ENCODE data around the gene BACH2. TPM values are rescaled to one million over a fixed set of nuclear protein-coding genes. Genes with fewer than 3 reads are reported as not detected.

Gene BACH2
- total and polyA plus RNA-seq, 2 of the 8 experiments (the other 6 are each of a cell fraction or from before 2014, with no cell fraction given): 1.9 to 5.9 TPM

DNA sequence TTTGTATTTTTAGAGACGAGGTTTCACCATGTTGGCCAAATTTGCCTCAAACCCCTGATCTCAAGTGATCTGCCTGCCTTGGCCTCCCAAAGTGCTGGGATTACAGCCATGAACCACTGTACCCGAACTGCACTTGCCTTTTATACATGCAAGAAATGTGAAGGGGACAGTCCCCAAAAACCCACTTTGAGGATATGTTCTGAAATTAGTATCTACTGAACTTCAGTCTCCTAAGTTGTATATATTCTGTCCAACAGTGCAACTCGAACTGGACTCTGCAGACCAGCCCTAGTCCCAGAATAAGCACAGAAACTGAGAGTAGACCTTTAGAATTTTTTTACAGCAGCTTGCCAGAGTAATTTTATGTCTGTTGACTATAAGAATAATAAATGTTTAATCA lies 28.5 kb downstream of the BACH2 start:
- Histone ChIP-seq H2AK5ac (ENCODE audit: low read depth, low read length) (no peak overlapping the region), H2AFZ (ENCODE audit: low read length) (no peak overlapping the region), H3K9ac (replicated peaks in 1 of 4; ENCODE audit: extremely low read depth in 1 of 4, low read depth in 3 of 4, low read length in 3 of 4) (no peak overlapping the region), H3K4me1 (replicated peaks in 1 of 4; ENCODE audit: control insufficient read depth in 3 of 4, insufficient read depth in 4 of 4, low read length in 3 of 4) (peaks cover 0 to 2% (median 0%) of the 10 kb centered on the region in 4 experiments; a peak in 1 of 7 replicates), H3K9me3 (ENCODE audit: insufficient read depth in 2 of 2, low read depth in 1 of 2, low read length in 1 of 2) (no peaks in the 10 kb centered on the region; a peak in 1 of 4 replicates), H4K8ac (ENCODE audit: extremely low read depth, insufficient read depth, low read length) (no peak overlapping the region), H3K23me2 (ENCODE audit: low read depth, low read length) (no peaks in the 10 kb centered on the region), H3K56ac (replicated peaks; ENCODE audit: insufficient read length, low read depth, low read length) (no peak overlapping the region), H2BK5ac (ENCODE audit: low read depth, low read length) (no peak overlapping the region), H3K79me2 (ENCODE audit: control insufficient read depth in 1 of 2, insufficient read depth in 2 of 2, low read length in 2 of 2) (no peaks in the 10 kb centered on the region), H3K18ac (ENCODE audit: extremely low read depth, low read length) (no peak overlapping the region), H2BK12ac (ENCODE audit: low read depth, low read length) (no peak overlapping the region), H3K23ac (ENCODE audit: insufficient read length) (no peak overlapping the region), H4K20me1 (replicated peaks in 1 of 2; ENCODE audit: control insufficient read depth in 1 of 2, insufficient read depth in 2 of 2, low read length in 2 of 2) (no peaks in the 10 kb centered on the region), H3K27ac (ENCODE audit: low read depth, low read length) (no peak overlapping the region), H4K5ac (ENCODE audit: insufficient read length, low read depth, low read length) (no peak overlapping the region), H3K79me1 (ENCODE audit: low read depth, low read length) (no peaks in the 10 kb centered on the region), H2BK120ac (replicated peaks; ENCODE audit: low read depth, low read length) (no peak overlapping the region), H3K36me3 (ENCODE audit: control insufficient read depth in 2 of 4, insufficient read depth in 4 of 4, low read length in 3 of 4) (no peaks in the 10 kb centered on the region), H2BK20ac (ENCODE audit: low read length) (no peak overlapping the region), H3K27me3 (replicated peaks in 1 of 4; ENCODE audit: control insufficient read depth in 3 of 4, extremely low read depth in 1 of 4, insufficient read depth in 3 of 4, low read length in 3 of 4) (no peaks in the 10 kb centered on the region), H3K14ac (ENCODE audit: insufficient read length) (no peak overlapping the region), H3K4ac (replicated peaks; ENCODE audit: insufficient read length, low read depth, low read length) (no peak overlapping the region), H2BK15ac (ENCODE audit: low read length) (no peak overlapping the region), H3K4me3 (ENCODE audit: extremely low read depth in 1 of 4, insufficient read depth in 2 of 4, low read depth in 3 of 4, low read length in 4 of 4) (no peak overlapping the region), H4K91ac (replicated peaks; ENCODE audit: insufficient read length, low read length) (no peak overlapping the region), H3K4me2 (ENCODE audit: insufficient read depth in 1 of 2, low read depth in 2 of 2, low read length in 2 of 2) (no peak overlapping the region)
- no peak for TF ChIP-seq HDAC2 (IDR thresholded peaks at IDR 0.05; ENCODE audit: borderline replicate concordance in 1 of 2, low read depth in 2 of 2, low read length in 2 of 2)
- TF ChIP-seq SIX5 (IDR thresholded peaks at IDR 0.05; ENCODE audit: low read depth, low read length): no peak
- TF ChIP-seq SUZ12 (IDR thresholded peaks at IDR 0.05; ENCODE audit: low read length): no peak
- no peak for FAIRE-seq
- 64% methylated on average over 3 of the region's 3 CpGs; no CpG with 5 or more reads in 1 of the 2 experiments for whole genome bisulfite sequencing, 2 experiments (ENCODE audit: extremely low coverage in 1 of 2, insufficient coverage in 1 of 2, insufficient read length in 1 of 2, insufficient replicate concordance in 2 of 2, low coverage in 1 of 2, low lambda C conversion rate in 2 of 2, missing lambda C conversion rate in 1 of 2)
- POLR2A ChIA-PET (ENCODE audit: partially characterized antibody): interaction anchor here (1.5 kb wide), 1 partner anchor 20 kb away, joined by 3 read pairs; no protein-coding TSS in a partner anchor
- CTCF ChIA-PET (ENCODE audit: partially characterized antibody): interaction anchor here (1.8 kb wide), 1 partner anchor 9 kb away, joined by 4 read pairs; no protein-coding TSS in a partner anchor
- DNase-seq (ENCODE audit: low read depth in 1 of 2, low spot score in 2 of 2): no peak
